ENCODE data around the gene FZD8.
A peak's percentile ranks its signal among the peaks of the same experiment; 100 is the strongest.

- peak; percentile 75 for TF ChIP-seq CTCF (IDR thresholded peaks at IDR 0.05; ENCODE audit: insufficient read depth, low read length)
- no peak for TF ChIP-seq POLR2AphosphoS5 (IDR thresholded peaks at IDR 0.05; ENCODE audit: low read depth)
- no peak for TF ChIP-seq REST (IDR thresholded peaks at IDR 0.05; ENCODE audit: insufficient replicate concordance, low read depth)
- no peak for TF ChIP-seq SPI1 (IDR thresholded peaks at IDR 0.05; ENCODE audit: borderline replicate concordance, low read depth)
Observed at GRCh38 chr10:35635576-35635975, 6.5 kb downstream of the FZD8 start.
